Peyer's patch (tissue), 4 donors: ENCODE measurements around the gene CBFB. TPM values are rescaled to one million over a fixed set of nuclear protein-coding genes. Genes with fewer than 3 reads are reported as not detected.

ENCODE experiments used
- DNase-seq, 3 donors: peaks; one replicate each; pipeline ENCODE4 v3.0.0-alpha.2; 2017 to 2019
- H3K27ac ChIP-seq, 4 donors: fragments of 200-600 bp; sonication (generic); one replicate each; pipeline ENCODE4 v1.5.1; 2016 to 2019
- H3K27me3 ChIP-seq, 2 donors: fragments of 200-600 bp; sonication (generic); one replicate each; pipeline ENCODE4 v1.5.1; 2019
- H3K36me3 ChIP-seq, 3 donors: fragments of 200-600 bp; sonication (generic); one replicate each; pipeline ENCODE4 v1.5.1; 2016 to 2019
- H3K4me1 ChIP-seq, 4 donors: fragments of 200-600 bp; sonication (generic); one replicate each; pipeline ENCODE4 v1.5.1; 2016 to 2019
- H3K4me3 ChIP-seq, 4 donors: fragments of 200-600 bp; sonication (generic); 1 replicate in 3 of 4; 2 replicates in 1 of 4; pipeline ENCODE4 v1.5.1; 2016 to 2019; ENCODE audit warnings: mild to moderate bottlenecking in 1 of 4
- H3K9me3 ChIP-seq, 4 donors: fragments of 200-600 bp; sonication (generic); one replicate each; pipeline ENCODE4 v1.5.1; 2016 to 2019; ENCODE audit warnings: mild to moderate bottlenecking in 1 of 4
- CTCF ChIP-seq, 6 experiments: fragments of 450-650 bp in 4 of 6; fragments of 200-600 bp in 2 of 6; sonication (generic) in 1 of 6; IDR thresholded peaks; one replicate each; pipeline ENCODE4 v1.5.1; 2017 to 2019; ENCODE audit warnings: antibody characterized with exemption in 6 of 6, mild to moderate bottlenecking in 3 of 6, moderate library complexity in 1 of 6
- POLR2A ChIP-seq, 2 donors: fragments of 450-650 bp; IDR thresholded peaks; one replicate each; pipeline ENCODE4 v1.5.1; 2017; ENCODE audit warnings: antibody characterized with exemption in 2 of 2, mild to moderate bottlenecking in 2 of 2, moderate library complexity in 2 of 2
- total RNA-seq, 4 donors: library from RNA; depleted of rRNA; stranded (reverse); fragments of >200 nt; gene quantifications; one replicate each; pipeline ENCODE4 v1.1.0, GENCODE V29; 2016

CBFB gene
- total RNA-seq, 4 donors from 2014 or later = 14.0 to 30.5 (median 26.6) TPM

GRCh38 chr16:67068212-67068753 is 39.3 kb downstream of the CBFB start:
- H3K27ac ChIP-seq = no peak overlapping the region
- H3K4me1 ChIP-seq = no peaks in the 10 kb centered on the region
- no peak for TF ChIP-seq CTCF (IDR thresholded peaks at IDR 0.05)
- TF ChIP-seq POLR2A (IDR thresholded peaks at IDR 0.05) = no peak
- H3K4me3 ChIP-seq = no peak overlapping the region
- H3K36me3 ChIP-seq = peaks cover 0 to 44% (median 0%) of the 10 kb centered on the region in 3 donors
- no peak for DNase-seq
- no peaks in the 10 kb centered on the region for H3K9me3 ChIP-seq
- no peaks in the 10 kb centered on the region for H3K27me3 ChIP-seq

DNA sequence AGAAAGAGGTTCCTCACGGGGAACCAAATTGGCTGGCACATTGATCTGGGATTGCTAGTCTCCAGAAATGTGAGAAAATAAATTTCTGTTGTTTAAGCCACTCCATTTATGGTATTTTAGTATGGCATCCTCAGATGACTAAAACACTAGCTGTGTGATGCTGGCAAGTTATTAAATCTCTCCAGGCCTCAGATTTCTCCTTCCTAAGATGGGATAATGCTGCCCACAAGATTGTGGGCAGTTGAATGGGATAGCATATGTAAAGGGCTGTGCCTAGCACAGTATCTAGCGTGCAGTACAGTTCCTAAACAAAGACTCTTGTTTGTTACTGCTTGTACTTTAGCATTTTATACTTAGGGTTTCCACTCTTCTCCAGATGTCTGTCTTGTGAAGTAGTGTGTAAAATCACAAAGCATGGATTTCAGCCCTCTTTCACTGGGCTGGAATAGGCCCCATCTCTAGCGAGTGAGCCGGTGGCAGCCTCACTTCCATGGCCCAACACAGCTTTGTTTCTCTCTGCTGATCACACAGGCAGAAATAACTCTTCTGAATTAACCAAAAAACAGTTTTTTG is 42.6 kb downstream of the CBFB start:
- no peak overlapping the region for H3K27ac ChIP-seq
- DNase-seq = no peak
- peaks cover 0 to 63% (median 0%) of the 10 kb centered on the region in 3 donors for H3K36me3 ChIP-seq
- H3K9me3 ChIP-seq = no peaks in the 10 kb centered on the region
- no peak for TF ChIP-seq POLR2A (IDR thresholded peaks at IDR 0.05)
- TF ChIP-seq CTCF (IDR thresholded peaks at IDR 0.05) = no peak
- no peak overlapping the region for H3K4me3 ChIP-seq
- no peaks in the 10 kb centered on the region for H3K4me1 ChIP-seq
- H3K27me3 ChIP-seq = no peaks in the 10 kb centered on the region

GRCh38 chr16:67075331-67075730 is 46.4 kb downstream of the CBFB start:
- peaks cover 0 to 43% (median 0%) of the 10 kb centered on the region in 3 donors for H3K36me3 ChIP-seq
- H3K4me1 ChIP-seq = no peaks in the 10 kb centered on the region
- no peak overlapping the region for H3K4me3 ChIP-seq
- TF ChIP-seq CTCF (IDR thresholded peaks at IDR 0.05) (no peak), POLR2A (IDR thresholded peaks at IDR 0.05) (no peak)
- no peak for DNase-seq
- H3K9me3 ChIP-seq = no peaks in the 10 kb centered on the region
- H3K27ac ChIP-seq = no peak overlapping the region
- no peaks in the 10 kb centered on the region for H3K27me3 ChIP-seq

- no peak for DNase-seq
- no peak overlapping the region for H3K4me3 ChIP-seq
- TF ChIP-seq POLR2A (IDR thresholded peaks at IDR 0.05) (no peak), CTCF (IDR thresholded peaks at IDR 0.05) (no peak)
These were observed 48.9 kb downstream of the CBFB start for GRCh38 chr16:67077871-67078270.

GRCh38 chr16:67082100-67082499 is 53.2 kb downstream of the CBFB start:
- H3K4me3 ChIP-seq = no peak overlapping the region
- H3K4me1 ChIP-seq = no peaks in the 10 kb centered on the region
- H3K27ac ChIP-seq = no peak overlapping the region
- no peak for DNase-seq
- H3K36me3 ChIP-seq = peaks cover 0 to 13% (median 0%) of the 10 kb centered on the region in 3 donors
- no peaks in the 10 kb centered on the region for H3K9me3 ChIP-seq
- no peak for TF ChIP-seq CTCF (IDR thresholded peaks at IDR 0.05)
- no peaks in the 10 kb centered on the region for H3K27me3 ChIP-seq

More at GRCh38 chr16:67077871-67078270, 48.9 kb downstream of the CBFB start:
- Histone ChIP-seq H3K9me3 (no peaks in the 10 kb centered on the region), H3K27me3 (no peaks in the 10 kb centered on the region), H3K4me1 (no peaks in the 10 kb centered on the region), H3K36me3 (peaks cover 0 to 37% (median 0%) of the 10 kb centered on the region in 3 donors), H3K27ac (no peak overlapping the region)
